Measurements from ENCODE around the gene RETN. TPM values are rescaled to one million over a fixed set of nuclear protein-coding genes. Genes with fewer than 3 reads are reported as not detected.
A peak's percentile ranks its signal among the peaks of the same experiment; 100 is the strongest.

RETN gene
- total RNA-seq, 1 donor from 2014 or later: not detected

DNA sequence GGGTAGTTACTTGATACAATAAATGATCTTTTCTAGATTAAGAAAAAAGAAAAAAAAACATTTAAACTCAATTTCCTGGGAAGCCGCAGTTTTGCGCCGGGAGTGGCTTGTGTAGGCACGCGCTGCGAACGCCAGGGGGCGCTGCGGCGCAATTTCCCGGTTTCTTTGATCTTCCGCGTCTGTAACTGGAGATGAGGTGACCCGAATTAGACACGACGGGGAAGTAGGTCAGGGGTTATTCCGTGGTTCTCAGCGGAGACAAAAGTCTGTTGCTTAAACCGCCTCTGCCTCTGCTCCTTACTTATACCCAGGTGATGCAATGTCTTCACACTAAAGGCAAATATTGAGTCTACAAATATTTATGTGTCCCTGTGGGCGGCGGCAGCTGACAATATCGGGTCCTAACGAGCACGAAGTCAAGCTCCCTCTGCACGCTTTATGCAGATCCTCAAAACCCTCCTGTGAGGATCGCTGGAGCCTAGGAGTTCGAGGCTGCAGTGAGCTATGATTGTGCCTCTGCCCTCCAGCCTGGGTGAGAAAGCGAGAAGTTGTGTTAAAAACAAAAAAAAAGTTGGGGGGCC lies 16.7 kb upstream of the RETN start:
- H3K27me3 ChIP-seq: no peaks in the 10 kb centered on the region
- intact Hi-C loops (cut with DNase I): no loop called here
- H3K36me3 ChIP-seq: no peaks in the 10 kb centered on the region
- no peaks in the 10 kb centered on the region for H3K9me3 ChIP-seq
- H3K27ac ChIP-seq: peak overlapping the region; percentile 40
- DNase-seq (ENCODE audit: extremely low spot score in 2 of 2): no peak
- TF ChIP-seq POLR2AphosphoS5 (IDR thresholded peaks at IDR 0.05; ENCODE audit: insufficient read depth in 1 of 2, low read depth in 1 of 2): peak; percentile 34 to 51
- TF ChIP-seq, protein P1, sequence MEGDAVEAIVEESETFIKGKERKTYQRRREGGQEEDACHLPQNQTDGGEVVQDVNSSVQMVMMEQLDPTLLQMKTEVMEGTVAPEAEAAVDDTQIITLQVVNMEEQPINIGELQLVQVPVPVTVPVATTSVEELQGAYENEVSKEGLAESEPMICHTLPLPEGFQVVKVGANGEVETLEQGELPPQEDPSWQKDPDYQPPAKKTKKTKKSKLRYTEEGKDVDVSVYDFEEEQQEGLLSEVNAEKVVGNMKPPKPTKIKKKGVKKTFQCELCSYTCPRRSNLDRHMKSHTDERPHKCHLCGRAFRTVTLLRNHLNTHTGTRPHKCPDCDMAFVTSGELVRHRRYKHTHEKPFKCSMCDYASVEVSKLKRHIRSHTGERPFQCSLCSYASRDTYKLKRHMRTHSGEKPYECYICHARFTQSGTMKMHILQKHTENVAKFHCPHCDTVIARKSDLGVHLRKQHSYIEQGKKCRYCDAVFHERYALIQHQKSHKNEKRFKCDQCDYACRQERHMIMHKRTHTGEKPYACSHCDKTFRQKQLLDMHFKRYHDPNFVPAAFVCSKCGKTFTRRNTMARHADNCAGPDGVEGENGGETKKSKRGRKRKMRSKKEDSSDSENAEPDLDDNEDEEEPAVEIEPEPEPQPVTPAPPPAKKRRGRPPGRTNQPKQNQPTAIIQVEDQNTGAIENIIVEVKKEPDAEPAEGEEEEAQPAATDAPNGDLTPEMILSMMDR (IDR thresholded peaks at IDR 0.05): peak; percentile 81 to 96 (median 94)
- no peak for TF ChIP-seq POLR2A (IDR thresholded peaks at IDR 0.05)
- peaks cover 4% of the 10 kb centered on the region for H3K4me1 ChIP-seq
- H3K4me3 ChIP-seq: peak overlapping the region in 1 of 2 donors; percentile 41

DNA sequence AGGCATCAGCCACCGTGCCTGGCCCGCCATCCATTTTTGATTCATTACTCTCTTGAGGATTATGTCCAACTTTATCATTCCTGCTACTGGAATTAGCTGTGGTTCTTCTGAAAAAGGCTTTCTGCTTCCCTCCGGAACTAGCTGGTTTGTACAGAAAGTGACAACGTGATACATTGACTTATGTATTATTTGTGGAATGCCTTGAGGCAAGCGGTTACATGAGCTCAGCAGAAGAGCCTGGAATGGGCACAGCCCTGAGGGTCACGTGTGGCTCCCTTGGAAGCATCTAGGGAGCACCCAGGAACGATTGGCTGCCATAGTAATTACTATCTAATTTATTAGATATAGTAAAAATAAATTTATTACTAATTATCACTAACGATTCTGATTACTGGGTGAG lies 14.4 kb upstream of the RETN start:
- Histone ChIP-seq H3K27me3 (no peaks in the 10 kb centered on the region), H3K36me3 (no peaks in the 10 kb centered on the region), H3K9me3 (no peaks in the 10 kb centered on the region), H3K27ac (no peak overlapping the region), H3K4me1 (peaks cover 4% of the 10 kb centered on the region), H3K4me3 (no peak overlapping the region)
- no peak for DNase-seq (ENCODE audit: extremely low spot score in 2 of 2)
- TF ChIP-seq POLR2AphosphoS5 (IDR thresholded peaks at IDR 0.05; ENCODE audit: insufficient read depth in 1 of 2, low read depth in 1 of 2) (no peak), POLR2A (IDR thresholded peaks at IDR 0.05) (no peak)
- TF ChIP-seq, protein P1 (IDR thresholded peaks at IDR 0.05): no peak
- intact Hi-C loops (cut with DNase I): no loop called here

DNA sequence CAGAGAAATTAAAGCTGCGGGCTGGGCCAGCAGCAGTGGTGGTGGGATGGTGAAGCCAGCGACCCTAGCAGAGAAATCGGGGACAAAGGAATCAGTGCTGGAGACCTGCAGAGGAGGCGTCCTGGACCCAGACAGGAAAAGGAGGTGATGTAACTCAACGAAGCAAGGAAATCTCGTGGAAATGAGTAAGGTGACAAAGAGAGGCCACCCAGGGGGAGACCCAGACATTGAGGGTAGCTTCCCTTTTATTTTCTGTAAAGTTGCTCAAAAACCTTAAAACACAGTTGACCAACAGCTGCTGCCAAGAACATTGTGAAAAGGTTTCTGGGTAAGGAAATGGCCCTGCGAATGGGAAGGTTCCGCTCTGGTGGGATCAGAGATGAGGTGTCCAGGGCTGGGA lies 13.3 kb upstream of the RETN start:
- TF ChIP-seq, protein P1 (IDR thresholded peaks at IDR 0.05): no peak
- TF ChIP-seq POLR2AphosphoS5 (IDR thresholded peaks at IDR 0.05; ENCODE audit: insufficient read depth in 1 of 2, low read depth in 1 of 2) (no peak), POLR2A (IDR thresholded peaks at IDR 0.05) (no peak)
- no peak overlapping the region for H3K27ac ChIP-seq
- no peaks in the 10 kb centered on the region for H3K36me3 ChIP-seq
- no peaks in the 10 kb centered on the region for H3K9me3 ChIP-seq
- peaks cover 4% of the 10 kb centered on the region for H3K4me1 ChIP-seq
- DNase-seq (ENCODE audit: extremely low spot score in 2 of 2): no peak
- intact Hi-C loops (cut with DNase I): no loop called here
- H3K4me3 ChIP-seq: no peak overlapping the region
- H3K27me3 ChIP-seq: no peaks in the 10 kb centered on the region

DNA sequence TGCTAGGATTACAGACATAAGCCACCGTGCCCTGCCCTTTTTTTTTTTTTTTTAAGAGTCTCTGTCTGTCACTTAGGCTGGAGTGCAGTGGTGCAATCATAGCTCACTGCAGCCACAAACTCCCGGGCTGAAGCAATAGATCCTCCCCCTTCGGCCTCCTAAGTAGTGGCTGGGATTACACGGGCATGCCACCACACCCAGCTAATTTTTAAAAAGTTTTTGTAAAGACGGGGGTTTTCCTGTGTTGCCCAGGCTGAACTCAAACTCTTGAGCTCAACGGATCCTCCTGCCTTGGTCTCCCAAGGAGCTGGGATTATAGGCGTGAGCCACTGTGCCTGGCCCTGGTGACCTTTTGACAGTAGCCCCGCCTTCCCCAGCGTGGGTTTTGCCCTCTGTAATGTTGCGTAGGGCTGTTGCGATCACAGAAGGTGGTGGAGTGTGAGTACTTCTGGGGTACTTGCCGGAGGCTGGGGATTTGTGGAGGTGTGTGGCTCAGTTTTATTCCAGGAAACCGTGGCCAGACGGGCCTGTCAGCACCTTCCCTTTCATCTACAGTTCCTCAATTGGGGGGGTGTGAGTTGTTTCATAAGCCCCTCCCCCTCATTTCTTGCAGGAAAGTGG lies 11.6 kb upstream of the RETN start:
- DNase-seq (ENCODE audit: extremely low spot score in 2 of 2): no peak
- intact Hi-C loops (cut with DNase I): no loop called here
- no peaks in the 10 kb centered on the region for H3K36me3 ChIP-seq
- peaks cover 2% of the 10 kb centered on the region for H3K4me1 ChIP-seq
- TF ChIP-seq, protein P1 (IDR thresholded peaks at IDR 0.05): no peak
- TF ChIP-seq POLR2A (IDR thresholded peaks at IDR 0.05) (no peak), POLR2AphosphoS5 (IDR thresholded peaks at IDR 0.05; ENCODE audit: insufficient read depth in 1 of 2, low read depth in 1 of 2) (no peak)
- no peak overlapping the region for H3K4me3 ChIP-seq
- H3K27ac ChIP-seq: no peak overlapping the region
- no peaks in the 10 kb centered on the region for H3K9me3 ChIP-seq
- no peaks in the 10 kb centered on the region for H3K27me3 ChIP-seq

DNA sequence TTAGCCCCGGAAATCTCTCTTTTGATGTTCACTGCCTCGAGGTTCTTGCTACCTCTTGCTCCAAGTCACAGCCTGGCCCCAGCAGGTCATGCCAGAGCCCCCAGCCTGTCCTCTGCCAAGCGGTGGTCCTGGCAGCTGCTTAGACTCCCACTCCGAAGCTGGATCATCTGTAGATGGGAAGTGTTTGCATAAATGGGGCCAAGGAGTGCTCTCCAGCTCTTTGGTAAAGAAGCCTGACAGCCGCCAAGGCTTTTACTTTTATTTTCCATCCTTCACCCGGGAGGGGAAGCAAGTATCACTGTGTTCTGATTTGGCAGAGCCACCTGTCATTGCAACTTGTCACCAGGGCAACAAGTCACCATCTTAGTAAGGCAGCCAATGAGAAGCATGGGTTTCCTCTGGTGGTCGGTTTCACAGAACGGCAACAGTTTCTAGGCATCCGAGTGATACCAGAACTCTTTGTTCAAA lies 10.6 kb upstream of the RETN start:
- Histone ChIP-seq H3K27me3 (no peaks in the 10 kb centered on the region), H3K27ac (no peak overlapping the region), H3K4me3 (no peak overlapping the region), H3K9me3 (no peaks in the 10 kb centered on the region), H3K4me1 (no peaks in the 10 kb centered on the region), H3K36me3 (no peaks in the 10 kb centered on the region)
- DNase-seq (ENCODE audit: extremely low spot score in 2 of 2): no peak
- TF ChIP-seq, protein P1 (IDR thresholded peaks at IDR 0.05): no peak
- no peak for TF ChIP-seq POLR2A (IDR thresholded peaks at IDR 0.05)
- TF ChIP-seq POLR2AphosphoS5 (IDR thresholded peaks at IDR 0.05; ENCODE audit: insufficient read depth in 1 of 2, low read depth in 1 of 2): no peak
- intact Hi-C loops (cut with DNase I): no loop called here
